WTC11 (cell line): Measurements from ENCODE around the gene SAA1. TPM values are rescaled to one million over a fixed set of nuclear protein-coding genes. Genes with fewer than 3 reads are reported as not detected.

Experiments
- ATAC-seq: fragments of 200-7000 bp; cut with Tn5 transposase; 2 replicates; pipeline ENCODE4 v1.10.0; 2021; ENCODE audit warnings: mild to moderate bottlenecking, moderate library complexity
- CTCF ChIA-PET: fragments of 300-600 bp; sonication (Branson Sonifier 250); formaldehyde crosslinking; loops from one replicate; lab custom pipeline; 2021; ENCODE audit warnings: antibody characterized with exemption; lab: Charles Lee
- POLR2A ChIA-PET: fragments of 350-600 bp; sonication (Branson Sonifier 250); formaldehyde crosslinking; loops from one replicate; lab custom pipeline; 2021; ENCODE audit warnings: antibody characterized with exemption; lab: Charles Lee
- DNase-seq: peaks from one replicate; pipeline ENCODE4 v3.0.0; 2021; ENCODE audit warnings: low spot score
- H3K27ac Mint-ChIP-seq: 2 replicates; pipeline ENCODE4 v1.8.0; 2021; ENCODE audit warnings: mixed read lengths
- H3K27me3 Mint-ChIP-seq: 2 replicates; pipeline ENCODE4 v1.8.0; 2021; ENCODE audit warnings: low read depth, mild to moderate bottlenecking, moderate library complexity, mixed read lengths
- H3K36me3 Mint-ChIP-seq: 2 replicates; pipeline ENCODE4 v1.8.0; 2021; ENCODE audit warnings: mixed read lengths
- H3K4me1 Mint-ChIP-seq: 2 replicates; pipeline ENCODE4 v1.8.0; 2022; ENCODE audit warnings: mixed read lengths
- H3K4me3 Mint-ChIP-seq: 2 replicates; pipeline ENCODE4 v1.8.0; 2021; ENCODE audit warnings: mild to moderate bottlenecking, moderate library complexity, mixed read lengths
- H3K9me3 Mint-ChIP-seq: 2 replicates; pipeline ENCODE4 v1.8.0; 2021; ENCODE audit warnings: mixed read lengths
- ATF1 ChIP-seq: sonication (generic); formaldehyde crosslinking; IDR thresholded peaks from 2 replicates; pipeline ENCODE4 v1.8.1; 2023; ENCODE audit warnings: mild to moderate bottlenecking, moderate library complexity, missing genetic modification reagents
- E2F4 ChIP-seq: sonication (generic); formaldehyde crosslinking; IDR thresholded peaks from 2 replicates; pipeline ENCODE4 v1.8.1; 2022; ENCODE audit warnings: low read depth, mild to moderate bottlenecking, moderate library complexity, missing genetic modification reagents, borderline replicate concordance
- FOXK1 ChIP-seq: sonication (generic); formaldehyde crosslinking; IDR thresholded peaks from 2 replicates; pipeline ENCODE4 v1.8.0; 2022; ENCODE audit warnings: mild to moderate bottlenecking, moderate library complexity, missing genetic modification reagents
- GABPB1 ChIP-seq: sonication (generic); formaldehyde crosslinking; IDR thresholded peaks from 2 replicates; pipeline ENCODE4 v1.8.1; 2023; ENCODE audit warnings: mild to moderate bottlenecking, missing genetic modification reagents
- HMGA2 ChIP-seq: fragments of 250-450 bp; sonication (Bioruptor Pico); IDR thresholded peaks from 2 replicates; pipeline ENCODE4 v1.4.0; 2021; ENCODE audit warnings: mild to moderate bottlenecking, moderate library complexity
- NR1H2 ChIP-seq: sonication (generic); formaldehyde crosslinking; IDR thresholded peaks from 2 replicates; pipeline ENCODE4 v1.9.0; 2021; ENCODE audit warnings: mild to moderate bottlenecking, moderate library complexity, missing genetic modification reagents
- NR2C2 ChIP-seq: sonication (generic); formaldehyde crosslinking; IDR thresholded peaks from 2 replicates; pipeline ENCODE4 v1.8.0; 2022; ENCODE audit warnings: mild to moderate bottlenecking, missing genetic modification reagents
- PRRX2 ChIP-seq: fragments of 250-450 bp; sonication (Bioruptor Pico); IDR thresholded peaks from 2 replicates; pipeline ENCODE4 v1.8.0; 2021; ENCODE audit warnings: mild to moderate bottlenecking
- TCF7 ChIP-seq: sonication (generic); formaldehyde crosslinking; IDR thresholded peaks from 2 replicates; pipeline ENCODE4 v1.8.0; 2022; ENCODE audit warnings: mild to moderate bottlenecking, low read depth, missing genetic modification reagents, moderate library complexity
- ZBTB43 ChIP-seq: sonication (generic); formaldehyde crosslinking; IDR thresholded peaks from 2 replicates; pipeline ENCODE4 v1.8.1; 2023; ENCODE audit warnings: mild to moderate bottlenecking, missing genetic modification reagents
- ZNF121 ChIP-seq: sonication (generic); formaldehyde crosslinking; IDR thresholded peaks from 2 replicates; pipeline ENCODE4 v1.8.0; 2023; ENCODE audit warnings: missing genetic modification reagents
- ZNF263 ChIP-seq: sonication (generic); formaldehyde crosslinking; IDR thresholded peaks from 2 replicates; pipeline ENCODE4 v1.8.1; 2022; ENCODE audit warnings: low read depth, mild to moderate bottlenecking, moderate library complexity, missing genetic modification reagents
- ZNF423 ChIP-seq: fragments of 250-450 bp; sonication (Bioruptor Pico); IDR thresholded peaks from 2 replicates; pipeline ENCODE4 v2.1.2; 2022; ENCODE audit warnings: mild to moderate bottlenecking, moderate library complexity
- total RNA-seq: library from RNA; stranded (reverse); gene quantifications from 3 replicates; pipeline ENCODE4 v1.2.3, GENCODE V29; 2021
- TF ChIP-seq, protein P1 (sequence below): sonication (generic); formaldehyde crosslinking; IDR thresholded peaks from 2 replicates; pipeline ENCODE4 v1.8.0; 2022; ENCODE audit warnings: missing genetic modification reagents

Gene SAA1
- total RNA-seq, 1 experiment from 2014 or later, result 7.7 TPM

DNA sequence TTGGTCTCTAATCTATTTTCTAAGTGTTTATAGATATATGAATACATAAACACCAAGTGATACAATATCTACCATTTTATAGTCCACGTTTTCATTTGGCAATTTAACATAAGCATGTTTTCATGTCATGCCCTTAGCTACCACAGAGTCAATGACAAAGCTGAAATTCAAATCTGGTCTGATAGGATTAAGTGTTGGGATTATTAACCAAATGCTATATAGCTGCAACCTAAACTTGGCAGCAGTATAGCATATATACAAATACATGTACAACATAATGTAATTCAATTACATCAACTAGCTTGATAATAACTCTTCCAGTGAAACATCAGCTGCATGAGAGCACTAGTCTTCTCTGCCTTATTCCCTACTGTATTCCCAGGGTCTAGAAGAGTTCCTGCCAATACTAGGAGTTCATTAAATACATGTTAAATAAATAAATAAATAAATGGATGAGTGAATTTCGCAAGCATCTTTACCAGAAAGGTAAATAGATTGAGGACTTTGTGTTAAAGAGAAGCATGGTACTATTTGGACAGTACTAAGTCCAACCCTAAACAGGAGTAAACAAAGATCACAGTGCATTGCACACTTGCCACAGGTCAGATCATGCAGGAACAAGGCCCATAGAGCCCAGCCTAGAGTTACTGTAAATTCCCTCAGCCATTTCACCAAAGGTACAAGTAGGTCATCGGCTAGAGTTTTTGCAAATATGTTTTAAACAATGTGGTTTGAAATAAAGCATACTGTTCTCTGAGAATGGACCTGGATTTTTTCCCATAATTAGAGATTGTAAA is 42.3 kb upstream of the SAA1 start:
- H3K36me3 Mint-ChIP-seq, result no peaks in the 10 kb centered on the region
- H3K4me3 Mint-ChIP-seq, result no peak overlapping the region
- peak; percentile 76 for TF ChIP-seq GABPB1 (CRISPR knock-in tag)
- TF ChIP-seq ZNF423 (CRISPR knock-in tag), result no peak
- H3K27ac Mint-ChIP-seq, result no peak overlapping the region
- DNase-seq, result no peak
- H3K9me3 Mint-ChIP-seq, result peaks cover 6% of the 10 kb centered on the region
- peaks cover 4% of the 10 kb centered on the region; the same call in 1 of the 2 replicates for H3K27me3 Mint-ChIP-seq
- CTCF ChIA-PET, result interaction anchor here (1.6 to 2.3 kb wide), 3 partner anchors 20 to 108 kb away, joined by 3 to 9 read pairs (median 9); no protein-coding TSS in a partner anchor
- POLR2A ChIA-PET, result no interaction called here
- no peaks in the 10 kb centered on the region for H3K4me1 Mint-ChIP-seq
- ATAC-seq, result no peak

DNA sequence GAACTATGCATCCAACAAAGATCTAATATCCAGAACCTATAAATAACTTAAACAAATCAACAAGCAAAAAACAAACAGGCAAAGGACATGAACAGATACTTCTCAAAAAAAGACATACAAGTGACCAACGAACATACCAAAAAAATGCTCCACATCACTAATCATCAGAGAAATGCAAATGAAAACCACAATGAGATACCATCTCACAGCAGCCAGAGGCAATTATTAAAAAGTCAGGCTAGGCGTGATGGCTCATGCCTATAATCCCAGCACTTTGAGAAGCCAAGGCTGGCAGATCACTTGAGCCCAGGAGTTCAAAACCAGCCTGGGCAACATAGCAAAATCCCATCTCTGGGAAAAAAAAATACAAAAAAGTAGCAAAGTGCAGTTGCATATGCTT is 40.2 kb upstream of the SAA1 start:
- TF ChIP-seq E2F4 (CRISPR knock-in tag), result no peak
- TF ChIP-seq TCF7 (CRISPR knock-in tag), result no peak
- TF ChIP-seq FOXK1 (CRISPR knock-in tag), result no peak
- no peak for TF ChIP-seq PRRX2 (CRISPR knock-in tag)
- TF ChIP-seq ZNF121 (CRISPR knock-in tag), result no peak
- TF ChIP-seq, protein P1, sequence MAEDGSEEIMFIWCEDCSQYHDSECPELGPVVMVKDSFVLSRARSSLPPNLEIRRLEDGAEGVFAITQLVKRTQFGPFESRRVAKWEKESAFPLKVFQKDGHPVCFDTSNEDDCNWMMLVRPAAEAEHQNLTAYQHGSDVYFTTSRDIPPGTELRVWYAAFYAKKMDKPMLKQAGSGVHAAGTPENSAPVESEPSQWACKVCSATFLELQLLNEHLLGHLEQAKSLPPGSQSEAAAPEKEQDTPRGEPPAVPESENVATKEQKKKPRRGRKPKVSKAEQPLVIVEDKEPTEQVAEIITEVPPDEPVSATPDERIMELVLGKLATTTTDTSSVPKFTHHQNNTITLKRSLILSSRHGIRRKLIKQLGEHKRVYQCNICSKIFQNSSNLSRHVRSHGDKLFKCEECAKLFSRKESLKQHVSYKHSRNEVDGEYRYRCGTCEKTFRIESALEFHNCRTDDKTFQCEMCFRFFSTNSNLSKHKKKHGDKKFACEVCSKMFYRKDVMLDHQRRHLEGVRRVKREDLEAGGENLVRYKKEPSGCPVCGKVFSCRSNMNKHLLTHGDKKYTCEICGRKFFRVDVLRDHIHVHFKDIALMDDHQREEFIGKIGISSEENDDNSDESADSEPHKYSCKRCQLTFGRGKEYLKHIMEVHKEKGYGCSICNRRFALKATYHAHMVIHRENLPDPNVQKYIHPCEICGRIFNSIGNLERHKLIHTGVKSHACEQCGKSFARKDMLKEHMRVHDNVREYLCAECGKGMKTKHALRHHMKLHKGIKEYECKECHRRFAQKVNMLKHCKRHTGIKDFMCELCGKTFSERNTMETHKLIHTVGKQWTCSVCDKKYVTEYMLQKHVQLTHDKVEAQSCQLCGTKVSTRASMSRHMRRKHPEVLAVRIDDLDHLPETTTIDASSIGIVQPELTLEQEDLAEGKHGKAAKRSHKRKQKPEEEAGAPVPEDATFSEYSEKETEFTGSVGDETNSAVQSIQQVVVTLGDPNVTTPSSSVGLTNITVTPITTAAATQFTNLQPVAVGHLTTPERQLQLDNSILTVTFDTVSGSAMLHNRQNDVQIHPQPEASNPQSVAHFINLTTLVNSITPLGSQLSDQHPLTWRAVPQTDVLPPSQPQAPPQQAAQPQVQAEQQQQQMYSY (CRISPR knock-in tag), result no peak
- Mint-ChIP-seq H3K27me3 (no peaks in the 10 kb centered on the region), H3K27ac (no peak overlapping the region), H3K4me3 (no peak overlapping the region), H3K4me1 (no peaks in the 10 kb centered on the region), H3K36me3 (no peaks in the 10 kb centered on the region), H3K9me3 (peaks cover 3% of the 10 kb centered on the region)
- POLR2A ChIA-PET, result no interaction called here
- DNase-seq, result no peak
- CTCF ChIA-PET, result interaction anchor here (1.3 to 1.8 kb wide), 2 partner anchors 18 to 22 kb away, joined by 5 to 9 read pairs; no protein-coding TSS in a partner anchor
- no peak for ATAC-seq

GRCh38 chr11:18229501-18229900 is 36.6 kb upstream of the SAA1 start:
- Mint-ChIP-seq H3K9me3 (peaks cover 7% of the 10 kb centered on the region), H3K27ac (no peak overlapping the region), H3K36me3 (no peaks in the 10 kb centered on the region), H3K4me3 (no peak overlapping the region), H3K27me3 (no peaks in the 10 kb centered on the region), H3K4me1 (no peaks in the 10 kb centered on the region)
- DNase-seq (no peak), ATAC-seq (no peak)
- CTCF ChIA-PET, result interaction anchor here (0.8 to 1.9 kb wide), 2 partner anchors 14 to 114 kb away, joined by 3 to 10 read pairs; no protein-coding TSS in a partner anchor
- POLR2A ChIA-PET, result interaction anchor here (0.7 kb wide), 1 partner anchor 215 kb away, joined by 3 read pairs; no protein-coding TSS in a partner anchor
- TF ChIP-seq HMGA2 (CRISPR knock-in tag) (no peak), ZNF263 (no peak), PRRX2 (CRISPR knock-in tag) (no peak), ZBTB43 (CRISPR knock-in tag) (no peak), NR2C2 (no peak), ATF1 (CRISPR knock-in tag) (no peak), NR1H2 (CRISPR knock-in tag) (no peak), GABPB1 (CRISPR knock-in tag) (no peak)
